DMS79 (cell line): ENCODE results near the gene TACR2.
A peak's percentile ranks its signal among the peaks of the same experiment; 100 is the strongest.

Experiments used
- DNase-seq: peaks from one replicate; lab custom pipeline; 2025; lab: John Stamatoyannopoulos, UW

Gene TACR2

GRCh38 chr10:69403066-69403465, 13.7 kb downstream of the TACR2 start:
- DNase-seq: no peak

- no peak for DNase-seq
Observed at GRCh38 chr10:69402386-69402785, 14.3 kb downstream of the TACR2 start.

- no peak for DNase-seq
Observed at GRCh38 chr10:69401416-69401815, 15.3 kb downstream of the TACR2 start.

GRCh38 chr10:69400936-69401335, 15.8 kb downstream of the TACR2 start:
- DNase-seq: no peak

GRCh38 chr10:69398466-69398865, 18.3 kb downstream of the TACR2 start:
- no peak for DNase-seq

GRCh38 chr10:69397972-69398371, 18.7 kb downstream of the TACR2 start:
- no peak for DNase-seq

GRCh38 chr10:69394020-69394419, 22.7 kb downstream of the TACR2 start:
- DNase-seq: no peak

GRCh38 chr10:69392481-69393000, 24.2 kb downstream of the TACR2 start:
- peak; percentile 6 for DNase-seq

GRCh38 chr10:69391158-69391557, 25.6 kb downstream of the TACR2 start:
- no peak for DNase-seq

GRCh38 chr10:69389827-69390490, 26.8 kb downstream of the TACR2 start:
- no peak for DNase-seq

- no peak for DNase-seq
Observed at GRCh38 chr10:69388488-69388887, 28.2 kb downstream of the TACR2 start.

GRCh38 chr10:69387500-69387899, 29.2 kb downstream of the TACR2 start:
- no peak for DNase-seq

GRCh38 chr10:69385454-69386350, 31.0 kb downstream of the TACR2 start:
- DNase-seq: no peak

- DNase-seq: no peak
Observed at GRCh38 chr10:69384320-69384719, 32.4 kb downstream of the TACR2 start.

GRCh38 chr10:69383558-69383957, 33.2 kb downstream of the TACR2 start:
- DNase-seq: no peak

GRCh38 chr10:69382382-69383117, 34.2 kb downstream of the TACR2 start:
- no peak for DNase-seq

GRCh38 chr10:69379800-69380199, 36.9 kb downstream of the TACR2 start:
- no peak for DNase-seq

- DNase-seq: no peak
Observed at GRCh38 chr10:69377933-69378332, 38.8 kb downstream of the TACR2 start.

GRCh38 chr10:69377191-69377590, 39.5 kb downstream of the TACR2 start:
- no peak for DNase-seq

- DNase-seq: no peak
Observed at GRCh38 chr10:69376662-69377061, 40.1 kb downstream of the TACR2 start.

GRCh38 chr10:69375307-69376151, 41.2 kb downstream of the TACR2 start:
- no peak for DNase-seq

GRCh38 chr10:69374931-69375306, 41.8 kb downstream of the TACR2 start:
- DNase-seq: no peak
